HG03097 (cell line): ENCODE measurements around the gene FGF3.

Experiments used
- ATAC-seq: cut with Tn5 transposase; IDR thresholded peaks from one replicate; pipeline ENCODE4 v1.9.1; 2021; ENCODE audit not compliant: unreplicated experiment, low FRiP score

Gene FGF3

DNA sequence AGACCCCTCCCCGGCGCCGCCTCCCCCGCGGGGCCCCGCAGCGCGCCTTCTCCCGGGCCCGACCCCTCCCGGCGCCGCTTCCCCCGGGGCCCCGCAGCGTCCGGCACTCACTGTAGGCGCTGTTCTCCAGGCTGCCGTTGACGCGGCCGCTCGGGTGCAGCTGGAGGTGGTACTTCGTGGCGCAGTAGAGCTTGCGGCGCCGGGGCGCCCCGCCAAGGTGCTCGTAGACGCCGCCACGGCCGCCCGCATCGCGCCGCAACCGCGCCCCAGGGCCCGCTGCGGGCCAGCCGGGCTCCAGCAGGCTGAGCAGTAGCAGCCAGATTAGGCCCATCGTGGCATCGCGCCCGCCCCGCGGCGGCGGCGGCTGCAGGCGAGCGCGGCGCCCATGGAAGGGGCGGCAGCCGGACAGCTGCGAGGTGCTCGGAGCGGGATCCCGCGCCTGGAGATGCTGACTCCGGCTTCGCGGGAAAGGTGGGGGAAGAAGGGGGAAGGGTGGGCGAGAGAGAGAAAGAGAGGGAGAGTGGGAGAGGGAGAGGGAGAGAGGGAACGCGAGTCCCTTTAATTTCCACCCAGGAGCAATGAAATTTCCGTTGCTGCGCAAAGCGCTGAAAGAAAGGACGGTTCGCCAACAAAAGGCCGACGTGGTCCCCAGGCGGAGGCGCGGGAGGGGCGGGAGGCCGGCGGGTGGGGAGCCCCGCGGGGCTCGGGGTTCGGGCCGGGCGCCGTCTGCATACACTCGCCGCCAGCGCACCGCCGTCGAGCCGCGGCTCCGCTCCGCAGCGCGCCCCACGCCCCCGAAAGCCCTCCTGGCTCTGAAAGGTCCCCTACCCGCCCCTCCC lies at the start of gene FGF3:
Gene FGF3 (minus strand): TSS at position 814 of the 839 bp plus-strand sequence. CDS start 483 bp downstream, at position 331.
- no peak for ATAC-seq

DNA sequence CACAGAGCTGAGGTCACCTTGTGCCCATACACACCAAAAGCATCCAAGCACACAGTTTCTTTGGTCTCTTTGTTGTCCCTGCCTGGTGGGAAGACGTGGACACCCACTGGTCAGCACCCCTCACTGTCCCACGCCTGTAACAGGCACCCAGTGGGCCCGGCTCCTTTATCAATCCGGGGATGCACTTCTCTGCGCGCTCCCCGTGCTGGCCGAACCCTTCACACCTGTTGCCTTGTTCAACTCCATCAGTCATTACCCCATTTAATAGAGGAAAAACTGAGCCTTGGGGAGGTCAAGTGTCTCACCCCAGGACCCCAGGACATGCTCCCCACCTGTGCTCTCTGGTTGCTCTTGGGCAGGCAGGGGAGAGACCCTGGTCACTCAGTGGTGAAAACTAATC lies 49.7 kb upstream of the FGF3 start:
- ATAC-seq: no peak

DNA sequence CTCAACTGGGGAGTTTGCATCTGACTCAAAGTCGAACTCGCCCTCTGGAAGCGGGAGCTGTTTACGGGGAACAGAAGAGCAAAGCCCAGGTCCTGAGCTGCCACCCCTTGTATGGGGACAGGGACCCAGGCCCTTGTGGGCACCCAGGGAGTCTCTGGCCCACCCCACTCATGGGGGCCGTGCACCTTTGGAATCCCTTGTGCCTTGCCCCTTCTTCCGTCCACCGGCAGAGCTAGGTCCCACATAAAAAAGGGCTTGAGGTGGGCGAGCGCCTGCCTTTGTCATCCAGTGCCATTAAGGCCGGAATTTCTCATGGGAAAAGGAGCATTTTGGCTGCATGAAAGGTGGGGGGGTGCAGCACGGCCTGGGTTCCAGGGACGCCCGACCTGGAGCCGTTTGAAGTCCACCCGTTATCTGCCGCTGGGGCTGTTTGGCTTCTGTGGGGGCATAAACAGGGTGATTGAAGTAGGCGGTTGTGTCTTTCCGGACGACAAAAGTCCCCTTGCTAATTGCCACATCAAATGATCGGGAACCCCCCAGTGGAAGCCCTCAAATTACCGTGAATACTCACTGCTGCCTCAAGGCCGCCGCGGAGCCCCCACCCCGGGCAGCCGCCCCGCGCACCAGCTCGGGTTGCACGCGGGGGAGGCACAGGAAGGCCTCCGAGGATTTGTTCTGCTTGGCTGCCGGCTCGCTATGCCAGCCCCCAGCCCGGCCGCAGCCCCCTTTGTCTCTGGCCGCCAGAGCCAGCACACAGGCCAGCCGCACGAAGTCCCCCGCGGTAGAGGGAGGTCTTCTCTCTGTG lies 49.0 kb upstream of the FGF3 start:
- no peak for ATAC-seq

DNA sequence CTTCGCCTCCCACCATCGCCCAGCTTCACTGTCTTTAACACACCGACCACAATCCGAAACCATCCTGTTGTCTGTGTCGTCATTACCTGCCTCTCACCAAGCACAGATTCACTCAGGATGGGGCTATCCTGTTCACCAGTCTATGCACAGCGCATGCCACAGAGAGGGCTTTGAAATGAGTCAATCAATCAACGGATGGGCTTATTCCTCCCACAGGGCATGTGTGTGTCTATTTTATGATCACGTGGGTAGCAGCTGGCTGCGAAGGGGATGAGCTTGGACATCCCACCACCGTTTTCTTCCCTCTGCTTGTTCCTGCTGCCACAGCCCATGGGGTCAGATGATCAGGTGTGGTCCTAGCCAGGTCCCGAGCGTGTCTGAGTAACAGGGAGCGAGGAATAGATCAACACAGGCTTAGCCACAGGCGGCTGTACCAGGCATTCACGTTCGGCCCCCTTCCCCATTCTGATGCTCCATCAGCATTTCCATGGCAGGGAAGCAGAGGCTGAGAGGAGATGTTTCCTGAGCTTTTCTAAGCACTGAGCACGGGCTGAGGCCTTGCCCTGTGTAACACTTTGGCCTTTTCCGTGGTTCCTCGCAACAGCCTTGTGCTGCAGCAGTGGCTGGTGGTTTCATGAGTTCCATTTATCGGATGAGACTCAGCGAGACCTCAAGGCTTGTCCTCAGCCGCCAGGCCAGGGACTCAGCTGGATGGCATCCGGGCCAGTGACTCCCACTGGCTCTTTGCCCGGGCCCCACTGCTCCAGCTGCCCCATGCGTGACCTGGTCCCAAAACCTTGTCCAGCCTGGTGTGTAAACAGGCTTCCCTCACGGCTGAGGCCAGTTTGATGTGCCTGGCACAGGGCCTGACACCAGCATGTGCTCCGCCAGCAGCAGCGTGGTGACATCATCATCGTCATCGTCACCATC lies 48.1 kb upstream of the FGF3 start:
- no peak for ATAC-seq

DNA sequence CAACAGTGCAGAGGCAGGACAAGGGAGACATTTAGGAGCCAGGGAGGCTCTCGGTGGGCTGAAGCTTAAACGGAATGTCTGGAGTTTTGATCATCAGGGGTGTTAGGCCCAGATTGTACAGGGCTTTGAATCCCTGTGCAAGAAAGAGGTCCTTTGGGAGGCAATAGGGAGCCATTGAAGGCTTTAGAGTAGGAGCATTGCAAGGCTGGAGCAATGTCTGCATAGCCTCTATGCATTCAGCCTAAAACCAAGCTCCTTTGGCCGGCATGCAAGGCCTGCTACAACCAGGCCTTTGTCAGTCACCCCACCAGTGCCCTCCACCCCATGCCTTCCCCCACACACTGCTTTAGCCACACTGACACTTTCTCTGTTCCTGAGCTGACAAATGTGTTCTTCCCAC lies 47.4 kb upstream of the FGF3 start:
- ATAC-seq: no peak

DNA sequence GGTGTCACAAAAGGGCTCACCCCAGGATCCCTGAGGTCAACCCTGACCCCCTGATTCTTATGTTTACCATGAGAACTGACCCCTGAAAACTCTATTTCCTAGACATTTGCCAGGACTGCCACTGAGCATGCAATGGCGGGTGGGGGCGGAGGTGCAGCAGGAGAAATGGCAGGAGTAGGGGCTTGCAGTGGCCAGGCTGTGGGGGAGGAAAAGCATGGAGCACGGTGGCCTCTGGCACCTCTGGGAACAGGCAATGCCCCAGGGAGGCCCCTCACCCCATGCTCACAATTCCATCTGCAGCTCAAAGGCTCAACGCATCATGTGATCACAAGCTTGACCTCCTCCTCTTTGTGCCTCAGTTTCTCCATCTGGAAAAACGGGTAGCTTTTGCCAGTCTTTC lies 46.5 kb upstream of the FGF3 start:
- no peak for ATAC-seq

DNA sequence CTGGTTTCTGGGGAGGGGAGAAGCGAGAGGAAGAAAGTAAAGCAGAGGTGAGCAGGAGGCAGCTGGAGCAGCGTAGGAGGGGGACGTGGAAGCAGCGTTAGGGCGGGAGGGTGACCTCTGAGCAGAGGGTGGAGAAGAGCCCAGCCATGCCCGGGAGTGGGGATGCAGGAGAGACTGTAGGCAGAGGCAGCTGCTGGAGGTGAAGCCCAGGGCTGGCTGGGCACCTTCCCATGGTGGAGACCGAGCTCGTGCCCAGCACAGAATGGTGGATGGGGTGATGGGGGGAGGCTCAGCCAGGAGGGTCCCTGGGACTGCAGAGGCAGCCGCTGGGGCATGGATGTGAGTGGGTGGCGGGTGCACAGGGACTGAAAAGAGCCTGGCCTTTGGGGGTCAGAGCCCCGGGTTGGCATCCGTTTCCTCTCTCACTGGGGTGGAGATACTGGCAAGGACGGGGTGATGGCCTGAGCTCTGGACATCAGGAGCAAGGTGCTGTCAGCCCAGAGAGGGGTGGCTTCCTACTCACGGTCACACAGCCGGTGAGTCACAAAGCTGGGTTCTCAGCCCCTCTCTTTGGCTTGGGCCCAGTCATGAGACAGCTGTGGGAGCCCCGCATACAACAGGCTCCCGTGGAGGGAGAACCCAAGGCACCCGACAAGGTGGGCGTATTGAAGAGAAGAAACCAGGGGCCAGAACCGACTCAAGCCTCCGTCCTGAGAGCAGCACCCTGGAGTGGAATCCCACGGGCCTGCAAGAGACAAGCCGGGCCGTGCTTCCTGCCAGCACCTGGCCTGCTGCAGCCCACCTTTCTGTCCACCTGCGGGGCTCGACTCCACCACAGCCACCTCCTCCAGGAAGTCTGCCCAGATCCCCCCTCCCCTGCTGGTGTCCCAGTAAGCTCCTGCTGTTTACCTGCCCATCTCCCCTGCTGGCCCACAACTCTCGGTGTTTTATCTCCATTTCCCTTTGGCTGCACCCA lies 45.8 kb upstream of the FGF3 start:
- no peak for ATAC-seq

DNA sequence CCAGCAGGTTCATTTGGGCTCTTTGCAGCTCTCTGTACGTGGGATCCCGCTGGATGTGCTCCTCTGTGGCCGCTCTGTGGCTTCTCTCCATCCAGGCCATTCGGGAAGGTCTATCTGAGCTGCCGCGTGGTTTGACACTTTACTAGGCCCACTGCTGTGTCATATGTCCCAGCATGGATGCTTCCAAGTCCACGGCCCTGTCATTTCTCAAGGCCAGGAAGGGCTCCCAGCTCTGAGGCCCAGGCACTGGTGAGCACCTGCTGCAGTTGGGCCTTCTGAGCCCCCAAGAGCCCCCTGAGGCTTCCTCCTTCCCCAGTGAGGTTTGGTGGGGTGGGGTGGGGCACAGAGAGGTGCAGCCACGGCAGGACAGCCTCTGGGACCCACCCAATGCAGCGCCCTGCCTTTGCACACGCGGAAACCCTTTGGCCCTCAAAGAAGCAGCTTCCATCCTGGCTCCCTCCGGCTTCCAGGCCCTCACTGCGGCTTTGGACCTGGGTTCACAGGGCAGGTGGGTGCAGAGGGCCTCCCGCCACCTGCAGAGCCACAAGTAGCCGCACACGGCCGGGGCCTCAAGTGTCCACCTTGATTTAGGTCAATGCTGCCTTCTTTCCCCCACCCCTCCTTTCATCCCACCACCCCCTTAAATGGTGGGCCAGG lies 44.5 kb upstream of the FGF3 start:
- no peak for ATAC-seq

DNA sequence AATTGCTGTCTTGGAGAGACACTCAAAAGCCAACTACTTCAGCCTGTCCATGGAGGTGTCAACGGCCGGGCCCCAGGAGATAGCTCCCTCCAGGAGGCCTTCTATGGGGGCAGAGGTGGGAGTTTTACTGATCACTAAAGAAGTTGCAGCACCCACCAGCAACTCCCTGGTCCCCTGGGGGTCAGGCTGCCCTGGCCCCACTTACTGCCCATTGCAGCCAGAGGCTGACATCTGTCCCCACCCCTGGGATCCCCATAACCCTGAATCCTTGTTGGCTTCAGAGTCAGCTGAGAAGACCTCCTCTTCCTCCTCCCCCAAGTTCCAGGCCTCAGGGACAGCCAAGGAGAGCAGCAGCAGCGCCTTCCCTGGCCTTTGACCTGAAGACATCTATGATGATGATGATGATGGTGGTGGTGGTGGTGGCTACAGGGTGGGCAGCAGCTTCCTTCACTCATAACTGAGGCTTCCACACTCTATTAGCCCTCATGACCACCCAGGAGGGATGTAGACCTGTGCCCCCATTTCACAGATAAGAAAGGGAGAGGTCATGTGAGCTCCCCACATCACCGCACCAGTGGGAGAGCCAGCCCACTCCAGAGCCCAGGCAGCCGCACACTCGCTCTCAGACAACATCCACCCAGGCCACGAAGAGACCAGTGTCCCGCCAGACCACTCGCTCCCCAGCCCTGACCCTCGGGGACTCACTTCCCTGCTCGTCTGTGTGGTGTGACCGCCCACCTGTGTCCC lies 43.8 kb upstream of the FGF3 start:
- no peak for ATAC-seq

DNA sequence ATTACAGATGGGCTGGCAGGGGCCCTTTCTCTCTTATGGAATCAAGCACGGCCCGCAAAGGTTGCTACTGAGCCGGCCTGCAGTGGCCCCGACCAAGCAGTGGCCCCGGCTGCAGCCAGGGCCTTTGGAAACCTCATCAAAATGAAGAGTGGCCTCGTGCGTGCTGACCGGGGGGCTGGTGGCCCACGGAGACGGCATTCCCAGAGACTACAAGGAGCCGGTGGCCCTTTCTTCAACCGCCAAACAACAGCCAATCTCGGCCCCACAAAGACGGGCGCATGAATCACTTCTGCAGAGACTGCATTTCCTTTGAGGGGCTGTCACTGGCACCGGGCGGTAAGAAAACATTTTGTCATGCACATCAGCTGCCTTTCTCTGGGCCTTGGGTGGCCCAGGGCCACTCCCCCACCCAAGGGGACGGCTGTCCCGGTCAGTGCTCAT lies 43.1 kb upstream of the FGF3 start:
- no peak for ATAC-seq

DNA sequence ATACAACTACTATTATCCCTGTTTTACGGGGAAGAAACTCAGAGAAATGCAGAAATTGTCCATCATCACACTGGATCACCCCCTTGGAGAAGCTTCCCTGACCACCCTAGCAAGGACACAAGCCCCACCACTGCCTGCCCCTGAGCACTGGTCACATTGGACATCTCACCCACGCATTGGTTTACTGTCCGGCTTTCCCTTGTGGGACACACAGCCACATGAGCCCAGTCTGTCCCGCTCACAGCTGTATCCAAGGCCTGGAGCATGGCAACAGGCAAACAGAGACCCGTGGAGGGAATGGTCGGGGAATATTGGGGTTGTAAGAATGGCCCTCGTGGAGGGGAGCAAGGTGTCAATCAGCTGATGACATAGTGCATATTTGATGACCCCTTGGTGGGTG lies 42.7 kb upstream of the FGF3 start:
- no peak for ATAC-seq

DNA sequence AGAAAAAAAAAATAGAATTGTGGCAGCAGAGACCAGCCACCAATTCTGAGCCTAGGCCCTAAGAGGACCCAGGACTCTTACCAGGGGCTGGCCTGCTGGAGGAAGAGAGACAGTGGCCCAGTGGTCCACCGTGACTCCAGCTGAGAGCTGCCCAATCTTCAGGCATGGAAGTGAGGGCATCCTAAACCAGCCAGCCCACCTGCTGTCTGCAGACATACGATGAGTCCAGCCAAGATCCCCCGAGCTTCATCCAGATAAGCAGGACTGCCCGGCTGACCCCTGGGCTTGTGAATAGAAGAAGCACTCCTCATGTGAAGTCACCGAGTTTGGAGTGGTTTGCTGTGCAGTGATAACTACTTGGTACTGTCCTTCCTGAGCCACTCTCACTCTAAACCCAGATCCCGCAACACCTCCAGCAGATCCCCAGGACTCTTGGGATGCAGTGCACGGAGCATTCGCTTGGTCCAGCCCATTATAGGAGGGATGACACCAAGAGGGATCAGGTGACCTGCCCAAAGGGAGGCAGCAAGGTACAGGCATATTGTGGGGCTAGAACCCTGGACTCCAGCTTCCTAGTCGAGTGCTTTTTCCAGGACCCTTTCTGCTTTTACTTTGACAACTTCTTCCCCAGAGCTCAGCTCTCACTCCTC lies 41.7 kb upstream of the FGF3 start:
- no peak for ATAC-seq

DNA sequence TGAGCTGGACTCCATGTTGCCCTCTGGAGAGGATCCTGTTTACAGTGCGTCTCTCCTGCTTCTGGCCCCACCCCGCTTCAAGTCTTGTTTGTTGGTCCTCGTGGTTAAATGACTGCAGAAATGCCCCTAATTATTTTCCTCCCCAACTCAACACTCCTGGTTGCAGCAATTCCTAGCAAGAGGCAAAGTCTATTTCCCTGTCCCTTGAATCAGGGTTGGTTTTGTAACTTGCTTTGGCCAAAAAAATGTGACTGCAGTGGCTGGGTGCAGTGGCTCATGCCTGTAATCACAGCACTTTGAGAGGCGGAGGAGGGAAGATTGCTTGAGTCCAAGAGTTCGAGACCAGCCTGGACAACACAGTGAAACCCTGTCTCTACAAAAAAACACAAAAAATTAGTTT lies 41.0 kb upstream of the FGF3 start:
- no peak for ATAC-seq

DNA sequence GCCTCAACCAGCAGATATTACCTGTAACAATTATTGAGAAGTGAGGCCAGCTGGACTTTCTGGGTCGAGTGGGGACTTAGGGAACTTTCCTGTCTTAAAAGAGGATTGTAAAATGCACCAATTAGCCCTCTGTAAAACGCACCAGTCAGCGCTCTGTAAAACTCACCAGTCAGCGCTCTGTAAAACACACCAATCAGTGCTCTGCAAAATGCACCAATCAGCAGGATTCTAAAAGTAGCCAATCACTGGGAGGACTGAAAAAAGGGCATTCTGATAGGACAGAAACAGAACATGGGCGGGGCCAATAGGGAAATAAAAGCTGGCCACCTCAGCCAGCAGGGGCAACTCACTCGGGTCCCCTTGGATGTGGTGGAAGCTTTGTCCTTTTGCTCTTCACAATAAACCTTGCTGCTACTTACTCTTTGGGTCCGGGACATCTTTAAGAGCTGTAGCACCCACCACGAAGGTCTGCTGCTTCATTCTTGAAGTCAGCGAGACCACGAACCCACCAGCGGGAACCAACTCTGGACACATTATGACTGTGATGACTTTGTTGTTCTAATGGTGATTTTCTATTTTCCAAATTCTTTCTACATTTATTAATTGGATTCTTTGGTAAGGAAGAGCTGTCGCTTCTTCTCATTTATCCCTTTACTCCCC lies 40.2 kb upstream of the FGF3 start:
- no peak for ATAC-seq

DNA sequence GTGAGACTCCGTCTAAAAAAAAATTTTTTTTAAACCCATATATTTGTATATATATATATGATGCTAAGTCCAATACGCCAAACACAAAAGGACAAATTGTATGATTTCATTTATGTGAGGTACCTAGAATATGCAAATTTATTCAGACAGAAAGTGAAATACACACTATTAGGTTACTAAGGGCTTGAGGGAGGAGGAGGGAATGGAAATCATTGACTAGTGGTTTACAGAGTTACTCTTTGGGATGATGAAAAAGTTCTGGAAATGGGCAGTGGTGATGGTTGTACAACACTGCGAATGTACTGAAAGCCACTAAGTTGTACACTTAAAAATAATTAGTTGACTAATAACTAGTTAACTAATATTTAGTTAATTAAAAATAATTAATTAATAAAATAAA lies 36.2 kb upstream of the FGF3 start:
- no peak for ATAC-seq

DNA sequence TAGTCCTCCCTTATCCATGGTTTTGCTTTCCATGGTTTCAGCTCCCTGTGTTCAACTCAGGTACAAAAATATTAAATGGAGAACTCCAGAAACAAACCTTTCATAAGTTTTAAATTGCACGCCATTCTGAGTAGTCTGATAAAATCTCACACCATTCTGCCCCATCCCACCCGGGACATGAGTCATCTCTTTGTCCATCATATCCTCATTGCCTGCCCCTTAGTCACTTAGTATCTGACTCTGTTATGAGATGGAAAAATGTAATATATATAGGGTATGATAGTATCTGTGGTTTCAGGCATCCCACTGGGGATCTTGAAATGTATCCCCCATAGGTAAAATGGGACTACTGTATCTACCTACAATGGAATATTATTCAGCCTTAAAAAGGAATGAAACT lies 35.5 kb upstream of the FGF3 start:
- no peak for ATAC-seq

DNA sequence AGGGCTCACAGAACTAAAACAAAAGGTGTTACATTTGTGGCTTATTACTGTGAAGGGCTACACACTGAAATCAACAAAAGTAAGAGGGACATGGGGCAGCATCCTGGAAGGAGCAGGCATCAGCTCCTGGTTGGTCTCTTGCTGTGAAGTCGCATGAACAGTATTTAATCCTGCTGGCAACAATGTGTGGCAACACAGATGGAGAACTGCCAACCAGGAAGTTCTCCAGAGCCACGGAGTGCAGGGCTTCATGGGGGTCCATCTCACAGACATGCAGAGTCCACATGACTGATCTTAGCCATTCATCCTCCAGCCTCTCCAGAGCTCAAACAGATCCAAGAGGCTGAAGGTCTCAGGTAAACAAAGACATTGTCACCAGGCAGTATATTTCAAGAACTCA lies 32.8 kb upstream of the FGF3 start:
- no peak for ATAC-seq
